Left lung (tissue), 10 donors: Measurements from ENCODE around the gene HS6ST2. TPM values are rescaled to one million over a fixed set of nuclear protein-coding genes. Genes with fewer than 3 reads are reported as not detected.
A peak's percentile ranks its signal among the peaks of the same experiment; 100 is the strongest.

ENCODE experiments used
- ATAC-seq: fragments of 200-7000 bp; cut with Tn5 transposase; one replicate; pipeline ENCODE4 v1.9.1; 2020; ENCODE audit warnings: moderate library complexity
- DNase-seq, 4 donors: peaks; one replicate each; pipeline ENCODE4 v3.0.0-alpha.2; 2013 to 2020
- H3K27ac ChIP-seq, 2 donors: fragments of 200-600 bp; sonication (generic) in 1 of 2; one replicate each; pipeline versions ENCODE4 v1.5.0 to v1.8.0; 2020 to 2021
- H3K27me3 ChIP-seq, 2 donors: fragments of 200-600 bp; sonication (generic) in 1 of 2; one replicate each; pipeline versions ENCODE4 v1.5.0 to v1.8.0; 2020 to 2021
- H3K36me3 ChIP-seq, 2 donors: fragments of 200-600 bp; sonication (generic) in 1 of 2; one replicate each; pipeline versions ENCODE4 v1.5.0 to v1.8.0; 2020 to 2021
- H3K4me1 ChIP-seq, 2 donors: fragments of 200-600 bp; one replicate each; pipeline ENCODE4 v1.8.0; 2021
- H3K4me3 ChIP-seq, 2 donors: fragments of 200-600 bp; sonication (generic) in 1 of 2; one replicate each; pipeline versions ENCODE4 v1.5.0 to v1.8.0; 2020 to 2021; ENCODE audit warnings: mild to moderate bottlenecking in 1 of 2
- H3K9me3 ChIP-seq, 2 donors: fragments of 200-600 bp; sonication (generic) in 1 of 2; one replicate each; pipeline versions ENCODE4 v1.5.0 to v1.8.0; 2020 to 2021
- CTCF ChIP-seq, 2 donors: fragments of 200-600 bp; sonication (generic) in 1 of 2; IDR thresholded peaks; one replicate each; pipeline versions ENCODE4 v1.5.0 to v1.8.0; 2021; ENCODE audit warnings: antibody characterized with exemption in 2 of 2
- intact Hi-C, 2 donors: fragments of 100-400 bp; cut with DNase I; formaldehyde crosslinking; loops; one replicate each; pipeline versions ENCODE4 v1.11.2 to v1.14.2; 2022
- polyA plus RNA-seq, 6 donors: library from polyadenylated mRNA; unstranded; fragments of 120-200 nt; gene quantifications; one replicate each; pipeline ENCODE4 v1.2.1, GENCODE V29; 2013; ENCODE audit not compliant: insufficient read length in 6 of 6
- total RNA-seq, 2 donors: library from RNA; stranded (reverse); fragmentation: NEBNext Ultra II Directional; extraction: Animal tissue kit (Norgen Biotek cat#: 25700); gene quantifications; one replicate each; pipeline ENCODE4 v1.2.1, GENCODE V29; 2021
- donor health status: DM: no; HTN: yes; CAD: no.
- donor health status: DM: no; HTN: no; CAD: no.

HS6ST2 gene
- total and polyA plus RNA-seq, 8 donors, result 1.0 to 22.9 (median 15.2) TPM

- intact Hi-C loops, result no loop called here
- no peak for ATAC-seq
These were observed 253.7 kb downstream of the HS6ST2 start for GRCh38 chrX:132704769-132705168.

GRCh38 chrX:132694382-132694781 is 264.0 kb downstream of the HS6ST2 start:
- no peaks in the 10 kb centered on the region for H3K4me1 ChIP-seq
- H3K4me3 ChIP-seq, result no peak overlapping the region
- H3K27me3 ChIP-seq, result peaks cover 0 to 31% of the 10 kb centered on the region in 2 donors
- H3K9me3 ChIP-seq, result no peaks in the 10 kb centered on the region
- ATAC-seq, result no peak
- no peak for TF ChIP-seq CTCF (IDR thresholded peaks at IDR 0.05)
- no peak for DNase-seq
- H3K36me3 ChIP-seq, result no peaks in the 10 kb centered on the region
- no peak overlapping the region for H3K27ac ChIP-seq
- intact Hi-C loops, result no loop called here

More at GRCh38 chrX:132704769-132705168, 253.7 kb downstream of the HS6ST2 start:
- Histone ChIP-seq H3K36me3 (no peaks in the 10 kb centered on the region), H3K4me3 (no peak overlapping the region), H3K4me1 (no peaks in the 10 kb centered on the region), H3K27ac (no peak overlapping the region), H3K9me3 (no peaks in the 10 kb centered on the region), H3K27me3 (peaks cover 0 to 8% of the 10 kb centered on the region in 2 donors)
- no peak for TF ChIP-seq CTCF (IDR thresholded peaks at IDR 0.05)
- DNase-seq, result no peak

DNA sequence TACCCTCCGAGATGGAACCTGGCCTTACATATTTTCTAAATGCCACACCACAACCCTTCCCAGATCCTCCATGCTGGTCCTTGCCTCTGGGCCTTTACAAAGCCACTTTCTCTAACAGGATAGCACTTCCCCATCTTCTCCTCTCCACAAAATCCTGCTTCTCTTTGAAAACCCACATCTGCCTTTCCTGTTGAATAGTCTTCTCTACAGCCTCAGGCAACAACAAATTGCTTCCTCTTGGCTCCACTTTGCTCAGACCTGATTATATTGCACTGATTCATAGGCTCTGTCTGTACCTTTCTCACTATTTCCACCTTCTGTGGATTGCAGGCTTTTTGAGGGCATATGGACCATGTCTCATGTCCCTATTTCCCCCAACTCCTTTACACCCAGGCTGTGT is 265.9 kb downstream of the HS6ST2 start:
- no peak for TF ChIP-seq CTCF (IDR thresholded peaks at IDR 0.05)

GRCh38 chrX:132692066-132692465 is 266.4 kb downstream of the HS6ST2 start:
- Histone ChIP-seq H3K4me3 (no peak overlapping the region), H3K9me3 (no peaks in the 10 kb centered on the region), H3K36me3 (no peaks in the 10 kb centered on the region), H3K4me1 (no peaks in the 10 kb centered on the region), H3K27me3 (peaks cover 0 to 25% of the 10 kb centered on the region in 2 donors), H3K27ac (no peak overlapping the region)
- intact Hi-C loops, result no loop called here
- no peak for ATAC-seq
- DNase-seq, result no peak
- no peak for TF ChIP-seq CTCF (IDR thresholded peaks at IDR 0.05)

More for the DNA sequence above, 265.9 kb downstream of the HS6ST2 start:
- ATAC-seq (no peak), DNase-seq (no peak)
- Histone ChIP-seq H3K27ac (no peak overlapping the region), H3K36me3 (no peaks in the 10 kb centered on the region), H3K4me1 (no peaks in the 10 kb centered on the region), H3K9me3 (no peaks in the 10 kb centered on the region), H3K27me3 (peaks cover 0 to 25% of the 10 kb centered on the region in 2 donors), H3K4me3 (no peak overlapping the region)
- intact Hi-C loops, result no loop called here

GRCh38 chrX:132689612-132690563 is 268.5 kb downstream of the HS6ST2 start:
- Histone ChIP-seq H3K9me3 (no peaks in the 10 kb centered on the region), H3K4me3 (no peak overlapping the region), H3K36me3 (no peaks in the 10 kb centered on the region), H3K27me3 (peaks cover 0 to 25% of the 10 kb centered on the region in 2 donors), H3K4me1 (no peaks in the 10 kb centered on the region), H3K27ac (no peak overlapping the region)
- TF ChIP-seq CTCF (IDR thresholded peaks at IDR 0.05), result no peak
- DNase-seq (peak in 2 of 4 donors; percentile 40 to 47), ATAC-seq (no peak)
- intact Hi-C loops, result no loop called here
